Measurements from ENCODE around the gene ZNF407.

DNA sequence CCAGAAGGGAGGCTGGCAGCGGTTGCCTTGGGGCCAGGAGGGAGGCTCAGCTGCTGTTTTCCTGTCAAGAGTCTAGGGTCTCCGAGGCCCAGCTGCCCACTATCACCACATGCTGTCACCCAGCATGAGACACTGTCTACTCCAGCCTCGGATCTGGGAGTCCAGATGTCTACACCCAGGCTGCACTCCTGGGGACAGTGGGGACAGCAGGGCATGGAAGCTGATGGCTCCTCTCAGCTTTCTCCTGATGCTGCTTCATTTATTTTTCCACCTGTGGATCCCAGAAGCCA lies 477.3 kb downstream of the ZNF407 start:
- TF ChIP-seq EZH2 (IDR thresholded peaks at IDR 0.05; ENCODE audit: borderline replicate concordance, low read depth, low read length, poor library complexity, severe bottlenecking) = no peak
- TF ChIP-seq, protein P1, sequence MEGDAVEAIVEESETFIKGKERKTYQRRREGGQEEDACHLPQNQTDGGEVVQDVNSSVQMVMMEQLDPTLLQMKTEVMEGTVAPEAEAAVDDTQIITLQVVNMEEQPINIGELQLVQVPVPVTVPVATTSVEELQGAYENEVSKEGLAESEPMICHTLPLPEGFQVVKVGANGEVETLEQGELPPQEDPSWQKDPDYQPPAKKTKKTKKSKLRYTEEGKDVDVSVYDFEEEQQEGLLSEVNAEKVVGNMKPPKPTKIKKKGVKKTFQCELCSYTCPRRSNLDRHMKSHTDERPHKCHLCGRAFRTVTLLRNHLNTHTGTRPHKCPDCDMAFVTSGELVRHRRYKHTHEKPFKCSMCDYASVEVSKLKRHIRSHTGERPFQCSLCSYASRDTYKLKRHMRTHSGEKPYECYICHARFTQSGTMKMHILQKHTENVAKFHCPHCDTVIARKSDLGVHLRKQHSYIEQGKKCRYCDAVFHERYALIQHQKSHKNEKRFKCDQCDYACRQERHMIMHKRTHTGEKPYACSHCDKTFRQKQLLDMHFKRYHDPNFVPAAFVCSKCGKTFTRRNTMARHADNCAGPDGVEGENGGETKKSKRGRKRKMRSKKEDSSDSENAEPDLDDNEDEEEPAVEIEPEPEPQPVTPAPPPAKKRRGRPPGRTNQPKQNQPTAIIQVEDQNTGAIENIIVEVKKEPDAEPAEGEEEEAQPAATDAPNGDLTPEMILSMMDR (conservative IDR thresholded peaks at IDR 0.05; ENCODE audit: low read depth, low read length) = no peak

All from A673 (cell line).